Astrocyte (in vitro differentiated cells and primary cell): ENCODE data around the gene TGOLN2.

Experiments
- CTCF ChIP-seq: IDR thresholded peaks from 2 replicates; pipeline ENCODE4 v1.5.1; 2011; ENCODE audit warnings: low read depth, mild to moderate bottlenecking, inconsistent platforms, low read length, moderate library complexity; ENCODE audit not compliant: insufficient read depth
- EZH2 ChIP-seq: IDR thresholded peaks from 2 replicates; pipeline ENCODE4 v1.6.1; 2012; ENCODE audit warnings: mild to moderate bottlenecking, low read length, inconsistent platforms; ENCODE audit not compliant: insufficient read depth

- TF ChIP-seq CTCF (no peak), EZH2 (no peak)
Observed at GRCh38 chr2:85286918-85287317, 40.9 kb downstream of the TGOLN2 start.
